Adrenal gland (tissue), 5 donors: ENCODE data around the gene VKORC1.

Source experiments
- POLR2A ChIP-seq, 2 donors: fragments of 450-650 bp; IDR thresholded peaks; one replicate each; pipeline ENCODE4 v1.6.1; 2017; ENCODE audit warnings: antibody characterized with exemption in 2 of 2, mild to moderate bottlenecking in 2 of 2, moderate library complexity in 1 of 2
- TF ChIP-seq, protein P1 (sequence below), 6 experiments: fragments of 450-650 bp in 4 of 6; fragments of 200-600 bp in 2 of 6; sonication (generic) in 1 of 6; IDR thresholded peaks; 1 replicate in 5 of 6; 2 replicates in 1 of 6; pipeline versions ENCODE4 v1.5.1 to v1.8.0; 2016 to 2021; ENCODE audit warnings: antibody characterized with exemption in 6 of 6, mild to moderate bottlenecking in 2 of 6, moderate library complexity in 1 of 6
- donor health status: DM: no; HTN: no; CAD: no.

DNA sequence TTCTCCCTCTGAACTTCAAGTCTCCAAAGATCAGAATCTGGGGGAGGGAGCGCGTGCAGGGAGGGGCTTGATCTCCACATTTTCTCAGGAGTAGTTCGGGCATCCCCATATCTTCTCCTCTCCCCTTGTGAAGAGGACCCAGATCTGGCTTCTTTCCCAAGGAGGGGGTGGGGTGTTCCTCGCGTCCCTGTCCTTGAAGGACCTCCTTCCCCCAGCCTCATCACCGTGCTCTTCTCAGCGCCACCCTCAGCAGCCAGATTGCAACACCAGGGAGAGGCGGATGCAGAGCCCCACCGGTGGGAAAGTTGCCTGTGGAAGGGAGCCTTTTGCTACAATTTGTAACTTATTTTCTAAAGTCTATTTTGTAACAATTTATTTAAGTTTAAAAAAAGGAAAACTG is 11.5 kb downstream of the VKORC1 start:
- TF ChIP-seq, protein P1, sequence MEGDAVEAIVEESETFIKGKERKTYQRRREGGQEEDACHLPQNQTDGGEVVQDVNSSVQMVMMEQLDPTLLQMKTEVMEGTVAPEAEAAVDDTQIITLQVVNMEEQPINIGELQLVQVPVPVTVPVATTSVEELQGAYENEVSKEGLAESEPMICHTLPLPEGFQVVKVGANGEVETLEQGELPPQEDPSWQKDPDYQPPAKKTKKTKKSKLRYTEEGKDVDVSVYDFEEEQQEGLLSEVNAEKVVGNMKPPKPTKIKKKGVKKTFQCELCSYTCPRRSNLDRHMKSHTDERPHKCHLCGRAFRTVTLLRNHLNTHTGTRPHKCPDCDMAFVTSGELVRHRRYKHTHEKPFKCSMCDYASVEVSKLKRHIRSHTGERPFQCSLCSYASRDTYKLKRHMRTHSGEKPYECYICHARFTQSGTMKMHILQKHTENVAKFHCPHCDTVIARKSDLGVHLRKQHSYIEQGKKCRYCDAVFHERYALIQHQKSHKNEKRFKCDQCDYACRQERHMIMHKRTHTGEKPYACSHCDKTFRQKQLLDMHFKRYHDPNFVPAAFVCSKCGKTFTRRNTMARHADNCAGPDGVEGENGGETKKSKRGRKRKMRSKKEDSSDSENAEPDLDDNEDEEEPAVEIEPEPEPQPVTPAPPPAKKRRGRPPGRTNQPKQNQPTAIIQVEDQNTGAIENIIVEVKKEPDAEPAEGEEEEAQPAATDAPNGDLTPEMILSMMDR (IDR thresholded peaks at IDR 0.05), result no peak
- TF ChIP-seq POLR2A (IDR thresholded peaks at IDR 0.05), result no peak
